Measurements from ENCODE around the gene UGGT2.
"Not testable (repeated sequence)": the region's sequence is repeated elsewhere in the genome, so short reads cannot be mapped to it uniquely, and the experiment has no call there.

The UGGT2 gene

GRCh38 chr13:95970878-95971277, 82.3 kb downstream of the UGGT2 start:
- no peak for DNase-seq (ENCODE audit: low read depth in 1 of 2, low spot score in 1 of 2)

- DNase-seq (ENCODE audit: low read depth in 1 of 2, low spot score in 1 of 2), result no peak
Observed at GRCh38 chr13:95968906-95969305, 84.3 kb downstream of the UGGT2 start.

- no peak for DNase-seq (ENCODE audit: low read depth in 1 of 2, low spot score in 1 of 2)
Observed at GRCh38 chr13:95957331-95957730, 95.9 kb downstream of the UGGT2 start.

- DNase-seq (ENCODE audit: low read depth in 1 of 2, low spot score in 1 of 2), result no peak
Observed at GRCh38 chr13:95956589-95957148, 96.5 kb downstream of the UGGT2 start.

- no peak for DNase-seq (ENCODE audit: low read depth in 1 of 2, low spot score in 1 of 2)
Observed at GRCh38 chr13:95955719-95956118, 97.5 kb downstream of the UGGT2 start.

- no peak for DNase-seq (ENCODE audit: low read depth in 1 of 2, low spot score in 1 of 2)
Observed at GRCh38 chr13:95955255-95955654, 97.9 kb downstream of the UGGT2 start.

GRCh38 chr13:95954266-95954665, 98.9 kb downstream of the UGGT2 start:
- DNase-seq (ENCODE audit: low read depth in 1 of 2, low spot score in 1 of 2), result no peak

GRCh38 chr13:95950103-95950502, 103.1 kb downstream of the UGGT2 start:
- DNase-seq (ENCODE audit: low read depth in 1 of 2, low spot score in 1 of 2), result no peak

- no peak for DNase-seq (ENCODE audit: low read depth in 1 of 2, low spot score in 1 of 2)
Observed at GRCh38 chr13:95948656-95949055, 104.5 kb downstream of the UGGT2 start.

GRCh38 chr13:95937714-95938320, 115.4 kb downstream of the UGGT2 start:
- no peak for DNase-seq (ENCODE audit: low read depth in 1 of 2, low spot score in 1 of 2)

- no peak for DNase-seq (ENCODE audit: low read depth in 1 of 2, low spot score in 1 of 2)
Observed at GRCh38 chr13:95931300-95932025, 121.7 kb downstream of the UGGT2 start.

- DNase-seq (ENCODE audit: low read depth in 1 of 2, low spot score in 1 of 2), result no peak
Observed at GRCh38 chr13:95929430-95929829, 123.8 kb downstream of the UGGT2 start.

- not testable (repeated sequence) for DNase-seq (ENCODE audit: low read depth in 1 of 2, low spot score in 1 of 2)
Observed at GRCh38 chr13:95928367-95928906, 124.8 kb downstream of the UGGT2 start.

- DNase-seq (ENCODE audit: low read depth in 1 of 2, low spot score in 1 of 2), result no peak
Observed at GRCh38 chr13:95926231-95926630, 127.0 kb downstream of the UGGT2 start.

GRCh38 chr13:95924389-95924994, 128.7 kb downstream of the UGGT2 start:
- no peak for DNase-seq (ENCODE audit: low read depth in 1 of 2, low spot score in 1 of 2)

- DNase-seq (ENCODE audit: low read depth in 1 of 2, low spot score in 1 of 2), result no peak
Observed at GRCh38 chr13:95921485-95921884, 131.7 kb downstream of the UGGT2 start.

- DNase-seq (ENCODE audit: low read depth in 1 of 2, low spot score in 1 of 2), result no peak
Observed at GRCh38 chr13:95920485-95920884, 132.7 kb downstream of the UGGT2 start.

GRCh38 chr13:95918860-95919259, 134.3 kb downstream of the UGGT2 start:
- DNase-seq (ENCODE audit: low read depth in 1 of 2, low spot score in 1 of 2), result no peak

- DNase-seq (ENCODE audit: low read depth in 1 of 2, low spot score in 1 of 2), result no peak
Observed at GRCh38 chr13:95914991-95915501, 138.2 kb downstream of the UGGT2 start.

- DNase-seq (ENCODE audit: low read depth in 1 of 2, low spot score in 1 of 2), result no peak
Observed at GRCh38 chr13:95906999-95907398, 146.2 kb downstream of the UGGT2 start.

- no peak for DNase-seq (ENCODE audit: low read depth in 1 of 2, low spot score in 1 of 2)
Observed at GRCh38 chr13:95903569-95903968, 149.6 kb downstream of the UGGT2 start.

- no peak for DNase-seq (ENCODE audit: low read depth in 1 of 2, low spot score in 1 of 2)
Observed at GRCh38 chr13:95902741-95903140, 150.5 kb downstream of the UGGT2 start.
